ENCODE data around the gene STK32C. TPM values are rescaled to one million over a fixed set of nuclear protein-coding genes. Genes with fewer than 3 reads are reported as not detected.
"Not testable (repeated sequence)": the region's sequence is repeated elsewhere in the genome, so short reads cannot be mapped to it uniquely, and the experiment has no call there.

STK32C gene
- total RNA-seq, 1 donor = 6.7 TPM

- no peak for DNase-seq (ENCODE audit: low read depth)
- TF ChIP-seq CTCF (IDR thresholded peaks at IDR 0.05; ENCODE audit: insufficient read depth, low read length) = no peak
- no peak overlapping the region for H3K4me3 ChIP-seq (ENCODE audit: low read depth, low read length)
These were observed 10.2 kb downstream of the STK32C start for GRCh38 chr10:132297526-132297925.

- no peak for TF ChIP-seq CTCF (IDR thresholded peaks at IDR 0.05; ENCODE audit: insufficient read depth, low read length)
- H3K4me3 ChIP-seq (ENCODE audit: low read depth, low read length) = no peak overlapping the region
- no peak for DNase-seq (ENCODE audit: low read depth)
These were observed 10.9 kb downstream of the STK32C start for GRCh38 chr10:132296666-132297443.

GRCh38 chr10:132295481-132295880 is 12.3 kb downstream of the STK32C start:
- H3K4me3 ChIP-seq (ENCODE audit: low read depth, low read length); DNase-seq (ENCODE audit: low read depth): not testable (repeated sequence)

GRCh38 chr10:132294561-132295318 is 13.0 kb downstream of the STK32C start:
- TF ChIP-seq CTCF (IDR thresholded peaks at IDR 0.05; ENCODE audit: insufficient read depth, low read length) = no peak
- H3K4me3 ChIP-seq (ENCODE audit: low read depth, low read length) = no peak overlapping the region
- DNase-seq (ENCODE audit: low read depth) = no peak

GRCh38 chr10:132293813-132294520 is 13.8 kb downstream of the STK32C start:
- no peak for DNase-seq (ENCODE audit: low read depth)
- no peak for TF ChIP-seq CTCF (IDR thresholded peaks at IDR 0.05; ENCODE audit: insufficient read depth, low read length)

GRCh38 chr10:132293201-132293812 is 14.4 kb downstream of the STK32C start:
- no peak for DNase-seq (ENCODE audit: low read depth)

More at GRCh38 chr10:132293813-132294520, 13.8 kb downstream of the STK32C start:
- no peak overlapping the region for H3K4me3 ChIP-seq (ENCODE audit: low read depth, low read length)

More at GRCh38 chr10:132293201-132293812, 14.4 kb downstream of the STK32C start:
- no peak overlapping the region for H3K4me3 ChIP-seq (ENCODE audit: low read depth, low read length)
- no peak for TF ChIP-seq CTCF (IDR thresholded peaks at IDR 0.05; ENCODE audit: insufficient read depth, low read length)
